ENCODE measurements around the gene BTNL9.

- TF ChIP-seq, protein P1, sequence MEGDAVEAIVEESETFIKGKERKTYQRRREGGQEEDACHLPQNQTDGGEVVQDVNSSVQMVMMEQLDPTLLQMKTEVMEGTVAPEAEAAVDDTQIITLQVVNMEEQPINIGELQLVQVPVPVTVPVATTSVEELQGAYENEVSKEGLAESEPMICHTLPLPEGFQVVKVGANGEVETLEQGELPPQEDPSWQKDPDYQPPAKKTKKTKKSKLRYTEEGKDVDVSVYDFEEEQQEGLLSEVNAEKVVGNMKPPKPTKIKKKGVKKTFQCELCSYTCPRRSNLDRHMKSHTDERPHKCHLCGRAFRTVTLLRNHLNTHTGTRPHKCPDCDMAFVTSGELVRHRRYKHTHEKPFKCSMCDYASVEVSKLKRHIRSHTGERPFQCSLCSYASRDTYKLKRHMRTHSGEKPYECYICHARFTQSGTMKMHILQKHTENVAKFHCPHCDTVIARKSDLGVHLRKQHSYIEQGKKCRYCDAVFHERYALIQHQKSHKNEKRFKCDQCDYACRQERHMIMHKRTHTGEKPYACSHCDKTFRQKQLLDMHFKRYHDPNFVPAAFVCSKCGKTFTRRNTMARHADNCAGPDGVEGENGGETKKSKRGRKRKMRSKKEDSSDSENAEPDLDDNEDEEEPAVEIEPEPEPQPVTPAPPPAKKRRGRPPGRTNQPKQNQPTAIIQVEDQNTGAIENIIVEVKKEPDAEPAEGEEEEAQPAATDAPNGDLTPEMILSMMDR (IDR thresholded peaks at IDR 0.05), result no peak
- TF ChIP-seq POLR2AphosphoS5 (IDR thresholded peaks at IDR 0.05) (no peak), EP300 (IDR thresholded peaks at IDR 0.05) (no peak), POLR2A (IDR thresholded peaks at IDR 0.05) (no peak)
Measured at GRCh38 chr5:181042722-181043121, 2.7 kb downstream of the BTNL9 start.
